Activated T-cell treated with anti-CD3 and anti-CD28 coated beads for 48 hours (primary cell): ENCODE results near the gene MTHFD1L.

Source experiments
- DNase-seq: peaks from one replicate; pipeline ENCODE4 v3.0.0-alpha.2; 2020; ENCODE audit warnings: low read depth

MTHFD1L gene

GRCh38 chr6:150866147-150866990 is 867 bp downstream of the MTHFD1L start:
- DNase-seq, result peak; percentile 80

- no peak for DNase-seq
These were observed 1.5 kb downstream of the MTHFD1L start for GRCh38 chr6:150866991-150867501.

GRCh38 chr6:150868759-150869158 is 3.3 kb downstream of the MTHFD1L start:
- no peak for DNase-seq

GRCh38 chr6:150874179-150874578 is 8.7 kb downstream of the MTHFD1L start:
- DNase-seq, result no peak

GRCh38 chr6:150875841-150876240 is 10.3 kb downstream of the MTHFD1L start:
- DNase-seq, result no peak

- DNase-seq, result no peak
These were observed 11.1 kb downstream of the MTHFD1L start for GRCh38 chr6:150876598-150876997.

- no peak for DNase-seq
These were observed 12.4 kb downstream of the MTHFD1L start for GRCh38 chr6:150877928-150878327.

- no peak for DNase-seq
These were observed 13.1 kb downstream of the MTHFD1L start for GRCh38 chr6:150878347-150879213.

GRCh38 chr6:150880336-150880735 is 14.8 kb downstream of the MTHFD1L start:
- no peak for DNase-seq

- no peak for DNase-seq
These were observed 16.5 kb downstream of the MTHFD1L start for GRCh38 chr6:150881911-150882481.

GRCh38 chr6:150883521-150883920 is 18.0 kb downstream of the MTHFD1L start:
- no peak for DNase-seq

- DNase-seq, result no peak
These were observed 20.7 kb downstream of the MTHFD1L start for GRCh38 chr6:150886155-150886554.

GRCh38 chr6:150887978-150888563 is 22.6 kb downstream of the MTHFD1L start:
- no peak for DNase-seq

GRCh38 chr6:150890346-150890745 is 24.8 kb downstream of the MTHFD1L start:
- DNase-seq, result no peak

- peak; percentile 37 for DNase-seq
These were observed 26.5 kb downstream of the MTHFD1L start for GRCh38 chr6:150891888-150892485.

- DNase-seq, result no peak
These were observed 28.8 kb downstream of the MTHFD1L start for GRCh38 chr6:150894191-150894744.

- peak; percentile 6 for DNase-seq
These were observed 29.5 kb downstream of the MTHFD1L start for GRCh38 chr6:150894935-150895552.

- no peak for DNase-seq
These were observed 30.6 kb downstream of the MTHFD1L start for GRCh38 chr6:150895928-150896632.

- DNase-seq, result no peak
These were observed 32.0 kb downstream of the MTHFD1L start for GRCh38 chr6:150897400-150897943.
